Cortex of kidney (tissue), 1 donor: ENCODE data around the gene UNC93B1.

Experiments used
- DNase-seq: peaks from one replicate; lab custom pipeline; 2025; lab: John Stamatoyannopoulos, UW

Gene UNC93B1

GRCh38 chr11:68040101-68040956 lies 36.4 kb upstream of the UNC93B1 start:
- no peak for DNase-seq

DNA sequence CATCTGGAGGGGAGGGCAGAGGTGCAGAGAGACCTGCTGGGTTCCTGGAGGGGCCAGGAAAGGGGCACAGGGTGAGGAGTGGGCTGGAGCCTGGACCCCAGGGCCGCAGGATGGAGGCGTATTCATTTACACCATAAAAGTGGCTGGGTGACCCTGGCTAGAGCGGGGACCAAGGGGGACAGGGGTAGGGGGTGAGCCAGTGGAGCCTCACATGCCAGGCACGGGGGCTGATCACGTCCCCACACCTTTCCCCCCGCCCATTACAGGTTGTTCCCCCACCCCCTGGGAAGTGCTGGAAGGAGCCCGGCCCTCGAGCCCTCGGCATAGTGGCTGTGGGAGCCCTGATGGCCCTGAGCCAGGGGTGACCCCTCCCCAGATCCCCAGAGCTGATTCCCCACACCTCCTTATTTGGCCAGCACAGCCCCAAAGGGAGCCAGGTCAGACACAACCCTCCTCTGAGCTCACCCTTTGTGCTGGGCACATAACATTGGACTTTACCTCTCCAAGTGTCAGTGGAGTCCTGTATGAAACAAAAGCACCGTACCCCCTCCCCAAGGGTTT lies 35.7 kb upstream of the UNC93B1 start:
- DNase-seq, result no peak

- DNase-seq, result no peak
Observed at GRCh38 chr11:68038718-68039525, 35.0 kb upstream of the UNC93B1 start, which contains the start of gene TCIRG1. Gene TCIRG1, plus strand, starts transcription at chr11:68039025. Its CDS starts 2,247 bp downstream, at chr11:68041272.

GRCh38 chr11:68038226-68038717 lies 34.4 kb upstream of the UNC93B1 start:
- DNase-seq, result no peak

DNA sequence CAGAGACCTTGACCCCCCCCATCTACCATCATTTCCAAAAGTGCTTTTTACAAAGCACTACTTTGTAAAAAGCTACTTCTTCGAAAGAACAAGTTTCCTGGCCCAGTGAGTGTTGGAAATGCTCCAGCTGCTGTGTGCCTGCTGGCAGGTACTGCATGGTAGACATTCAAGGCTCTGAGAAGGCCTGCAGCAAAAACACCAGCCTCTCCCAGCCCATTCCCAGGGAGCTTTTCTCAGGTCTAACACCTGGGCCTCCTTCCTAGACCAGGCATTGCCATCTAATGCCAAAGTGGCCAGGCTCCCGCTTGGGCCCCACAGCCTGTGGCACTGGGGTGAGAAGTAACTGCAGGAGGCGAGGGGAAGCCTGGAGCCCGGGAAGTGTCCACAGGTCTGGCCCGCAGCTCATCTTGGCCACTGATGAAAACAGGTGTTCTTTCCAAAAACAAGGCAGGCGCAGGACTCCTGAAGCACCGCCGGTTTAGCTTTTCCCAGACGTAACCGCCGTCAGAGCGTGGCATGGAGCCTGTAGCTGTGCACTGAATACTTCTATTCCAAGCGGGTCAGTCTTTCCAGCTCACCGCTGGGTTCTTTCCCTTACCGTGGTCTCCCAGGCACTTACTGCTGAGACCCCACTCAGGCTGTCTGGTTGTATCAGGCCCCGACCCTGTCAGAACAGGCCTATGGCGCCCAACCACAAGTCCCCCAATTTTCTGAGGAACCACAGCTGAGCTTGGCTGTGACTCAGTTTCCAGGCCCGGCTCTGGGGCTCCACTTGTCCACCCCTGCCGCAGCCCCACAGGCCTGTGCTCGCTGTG lies 33.7 kb upstream of the UNC93B1 start:
- DNase-seq, result no peak

GRCh38 chr11:68036717-68037239 lies 32.9 kb upstream of the UNC93B1 start:
- no peak for DNase-seq

DNA sequence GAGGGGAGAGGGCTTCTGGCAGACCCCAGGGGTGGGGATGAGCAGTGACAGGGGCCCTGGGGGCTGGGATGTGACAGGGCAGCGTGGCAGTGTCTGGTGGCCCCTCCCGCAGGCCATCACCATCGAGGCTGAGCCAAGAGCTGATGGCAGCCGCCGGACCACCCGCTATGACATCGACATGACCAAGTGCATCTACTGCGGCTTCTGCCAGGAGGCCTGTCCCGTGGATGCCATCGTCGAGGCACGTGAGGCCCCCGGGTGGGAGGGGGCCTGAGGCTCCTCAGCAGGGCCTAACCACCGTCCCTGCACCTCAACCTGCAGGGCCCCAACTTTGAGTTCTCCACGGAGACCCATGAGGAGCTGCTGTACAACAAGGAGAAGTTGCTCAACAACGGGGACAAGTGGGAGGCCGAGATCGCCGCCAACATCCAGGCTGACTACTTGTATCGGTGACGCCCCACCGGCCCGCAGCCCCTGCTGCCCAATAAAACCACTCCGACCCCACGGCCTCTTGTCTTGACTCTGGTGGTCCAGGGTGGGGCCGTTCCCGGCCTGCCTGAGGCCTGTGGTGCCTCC lies 32.3 kb upstream of the UNC93B1 start:
- DNase-seq, result no peak

- DNase-seq, result no peak
Observed at GRCh38 chr11:68035266-68035876, 31.5 kb upstream of the UNC93B1 start.

DNA sequence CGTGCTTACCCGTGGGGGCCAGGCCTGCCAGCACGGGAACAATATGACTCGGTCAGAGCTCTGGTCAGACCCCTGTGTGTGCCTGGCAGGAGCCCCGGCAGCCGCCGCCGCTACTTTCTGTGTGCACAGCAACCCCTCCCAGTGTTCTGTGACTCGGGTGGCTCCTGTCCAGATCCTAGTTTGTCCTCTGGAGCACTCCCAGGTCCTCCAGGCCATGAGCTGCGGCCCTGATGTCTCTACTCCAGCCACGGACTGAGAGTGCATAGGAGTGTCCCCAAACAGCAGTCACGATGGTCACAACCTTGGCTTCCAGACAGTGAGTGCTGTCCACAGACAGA lies 29.8 kb upstream of the UNC93B1 start:
- DNase-seq, result no peak

- no peak for DNase-seq
Observed at GRCh38 chr11:68032997-68033707, 29.3 kb upstream of the UNC93B1 start.

DNA sequence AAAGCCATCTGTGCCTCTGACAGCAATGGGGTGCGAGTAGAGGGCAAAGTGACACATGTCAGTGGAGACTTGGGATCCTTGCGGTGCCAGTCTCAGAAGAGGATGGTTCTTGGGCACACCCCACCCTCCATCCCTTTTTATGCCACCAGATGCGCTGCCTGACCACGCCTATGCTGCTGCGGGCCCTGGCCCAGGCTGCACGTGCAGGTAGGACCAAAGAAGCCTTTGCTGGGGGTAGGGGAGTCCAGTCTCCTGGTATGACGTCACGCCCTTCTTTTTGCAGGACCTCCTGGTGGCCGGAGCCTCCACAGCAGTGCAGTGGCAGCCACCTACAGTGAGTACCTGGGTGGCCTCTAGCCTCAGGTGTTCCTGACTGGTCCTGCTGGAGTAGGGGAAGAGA lies 28.1 kb upstream of the UNC93B1 start:
- no peak for DNase-seq

DNA sequence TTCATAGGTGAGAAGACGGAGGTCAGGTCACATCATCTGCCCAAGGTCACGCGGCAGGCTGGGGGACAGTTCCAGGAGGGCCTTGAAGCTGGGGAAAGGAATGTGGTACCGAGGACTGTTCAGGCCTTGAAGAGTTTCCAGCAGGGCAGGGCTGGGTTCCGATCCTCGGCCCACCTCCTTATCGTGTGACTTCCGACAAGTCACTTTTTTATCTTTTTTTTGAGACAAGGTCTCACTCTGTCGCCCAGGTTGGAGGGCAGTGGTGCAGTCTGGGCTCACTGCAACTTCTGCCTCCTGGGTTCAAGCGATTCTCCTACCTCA lies 27.2 kb upstream of the UNC93B1 start:
- no peak for DNase-seq

- DNase-seq, result no peak
Observed at GRCh38 chr11:68030318-68031143, 26.6 kb upstream of the UNC93B1 start, which contains the start of gene NDUFS8. Gene NDUFS8, plus strand, starts transcription at chr11:68030681. Its CDS starts 1,471 bp downstream, at chr11:68032152.

- no peak for DNase-seq
Observed at GRCh38 chr11:68028802-68029545, 25.1 kb upstream of the UNC93B1 start.

GRCh38 chr11:68027667-68028066 lies 23.8 kb upstream of the UNC93B1 start:
- DNase-seq, result no peak

GRCh38 chr11:68026391-68027105 lies 22.7 kb upstream of the UNC93B1 start:
- DNase-seq, result no peak

DNA sequence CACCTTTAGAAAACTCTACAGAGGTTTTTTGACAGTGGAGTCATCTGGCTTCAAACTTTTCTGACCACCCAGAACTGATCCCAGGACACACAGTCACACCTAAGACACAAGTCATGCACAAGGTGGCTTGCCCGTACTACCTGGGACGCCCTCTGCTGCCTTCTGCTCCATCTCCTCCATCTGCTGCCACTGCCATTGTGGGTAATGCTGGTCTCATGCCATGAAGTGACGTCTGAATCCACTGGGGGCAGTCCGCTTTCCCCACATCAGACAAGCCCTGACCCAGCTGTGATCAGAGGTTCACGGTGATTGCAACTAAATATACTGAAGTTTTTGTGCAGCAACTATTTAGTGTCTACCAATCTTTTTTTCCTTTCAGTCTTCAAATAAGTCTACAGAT lies 21.1 kb upstream of the UNC93B1 start:
- no peak for DNase-seq

DNA sequence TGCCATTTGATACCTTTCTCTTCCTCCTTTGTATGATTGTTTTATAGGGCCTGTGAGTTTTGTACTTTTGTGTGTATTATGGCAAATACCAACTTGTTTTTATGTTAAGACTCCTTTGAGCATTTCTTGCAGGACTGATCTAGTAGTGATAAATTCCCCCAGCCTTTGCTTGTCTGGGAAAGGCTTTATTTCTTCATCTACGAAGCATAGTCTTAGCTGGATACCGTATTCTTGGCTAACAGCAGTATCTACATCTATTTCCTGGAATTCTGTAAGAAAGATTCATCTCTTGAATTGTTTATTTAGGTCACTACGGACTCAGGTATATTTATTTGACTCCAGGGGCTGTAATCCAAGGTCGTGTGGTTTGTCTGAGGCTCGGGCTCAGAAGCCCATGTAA lies 20.6 kb upstream of the UNC93B1 start:
- DNase-seq, result no peak
